ENCODE data around the gene UBE4B. TPM values are rescaled to one million over a fixed set of nuclear protein-coding genes. Genes with fewer than 3 reads are reported as not detected.
"Not testable (repeated sequence)": the region's sequence is repeated elsewhere in the genome, so short reads cannot be mapped to it uniquely, and the experiment has no call there.

Gene UBE4B
- total RNA-seq, 1 donor from 2014 or later = 66.7 TPM

DNA sequence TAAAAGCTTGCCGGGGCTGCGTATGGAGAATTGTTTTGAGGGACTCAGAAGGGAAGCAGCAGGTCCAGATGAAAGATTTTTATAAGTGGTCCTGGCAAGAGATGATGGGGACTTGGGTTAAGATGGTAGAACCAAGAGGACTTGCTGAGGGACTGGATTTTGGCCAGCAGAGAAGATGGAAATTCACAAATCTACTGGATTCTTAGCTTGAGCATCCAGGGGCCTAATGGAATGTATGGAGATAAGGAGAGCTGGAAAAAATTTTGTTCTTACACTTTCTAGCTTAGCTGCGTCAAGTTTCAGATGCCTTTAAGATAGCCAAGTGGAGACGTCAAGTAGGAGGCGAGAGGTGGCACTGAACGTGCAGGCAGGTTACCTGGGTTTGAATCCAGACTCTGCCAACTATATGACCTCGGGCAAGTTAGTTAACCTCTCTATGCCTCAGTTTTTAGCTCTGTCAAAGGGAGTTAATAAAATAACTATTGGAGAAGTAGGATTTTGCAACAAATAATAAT is 39.1 kb upstream of the UBE4B start:
- H3K9ac ChIP-seq = no peak overlapping the region
- no peaks in the 10 kb centered on the region for H4K20me1 ChIP-seq (ENCODE audit: low read depth)
- H3K36me3 Mint-ChIP-seq = peaks cover 1% of the 10 kb centered on the region
- peaks cover 25% of the 10 kb centered on the region for H3K27me3 Mint-ChIP-seq (ENCODE audit: insufficient read depth, low read depth)
- H3K9me3 Mint-ChIP-seq = peaks cover 6% of the 10 kb centered on the region
- peaks cover 39% of the 10 kb centered on the region for H3K27me3 ChIP-seq
- no peaks in the 10 kb centered on the region for H3K79me2 ChIP-seq (ENCODE audit: low read depth)
- H3K4me3 Mint-ChIP-seq = no peak overlapping the region
- peaks cover 7% of the 10 kb centered on the region for H3K4me1 Mint-ChIP-seq
- no peak overlapping the region for H3K4me2 ChIP-seq
- H3K36me3 ChIP-seq = no peaks in the 10 kb centered on the region
- no peak overlapping the region for H3K27ac ChIP-seq
- no peak for DNase-seq (ENCODE audit: low spot score)
- no peak overlapping the region for H3K4me3 ChIP-seq
- no peaks in the 10 kb centered on the region for H3K4me1 ChIP-seq
- H3K27ac Mint-ChIP-seq = no peak overlapping the region
- peaks cover 9% of the 10 kb centered on the region for H3F3A ChIP-seq (ENCODE audit: low read depth)
- TF ChIP-seq EZH2phosphoT487 (IDR thresholded peaks at IDR 0.05) (no peak), EZH2 (IDR thresholded peaks at IDR 0.05) (no peak)
- TF ChIP-seq, protein P1, sequence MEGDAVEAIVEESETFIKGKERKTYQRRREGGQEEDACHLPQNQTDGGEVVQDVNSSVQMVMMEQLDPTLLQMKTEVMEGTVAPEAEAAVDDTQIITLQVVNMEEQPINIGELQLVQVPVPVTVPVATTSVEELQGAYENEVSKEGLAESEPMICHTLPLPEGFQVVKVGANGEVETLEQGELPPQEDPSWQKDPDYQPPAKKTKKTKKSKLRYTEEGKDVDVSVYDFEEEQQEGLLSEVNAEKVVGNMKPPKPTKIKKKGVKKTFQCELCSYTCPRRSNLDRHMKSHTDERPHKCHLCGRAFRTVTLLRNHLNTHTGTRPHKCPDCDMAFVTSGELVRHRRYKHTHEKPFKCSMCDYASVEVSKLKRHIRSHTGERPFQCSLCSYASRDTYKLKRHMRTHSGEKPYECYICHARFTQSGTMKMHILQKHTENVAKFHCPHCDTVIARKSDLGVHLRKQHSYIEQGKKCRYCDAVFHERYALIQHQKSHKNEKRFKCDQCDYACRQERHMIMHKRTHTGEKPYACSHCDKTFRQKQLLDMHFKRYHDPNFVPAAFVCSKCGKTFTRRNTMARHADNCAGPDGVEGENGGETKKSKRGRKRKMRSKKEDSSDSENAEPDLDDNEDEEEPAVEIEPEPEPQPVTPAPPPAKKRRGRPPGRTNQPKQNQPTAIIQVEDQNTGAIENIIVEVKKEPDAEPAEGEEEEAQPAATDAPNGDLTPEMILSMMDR (IDR thresholded peaks at IDR 0.05) = no peak
- H3K9me3 ChIP-seq (ENCODE audit: low read depth) = no peaks in the 10 kb centered on the region
- no peak overlapping the region for H2AFZ ChIP-seq (replicated peaks)

DNA sequence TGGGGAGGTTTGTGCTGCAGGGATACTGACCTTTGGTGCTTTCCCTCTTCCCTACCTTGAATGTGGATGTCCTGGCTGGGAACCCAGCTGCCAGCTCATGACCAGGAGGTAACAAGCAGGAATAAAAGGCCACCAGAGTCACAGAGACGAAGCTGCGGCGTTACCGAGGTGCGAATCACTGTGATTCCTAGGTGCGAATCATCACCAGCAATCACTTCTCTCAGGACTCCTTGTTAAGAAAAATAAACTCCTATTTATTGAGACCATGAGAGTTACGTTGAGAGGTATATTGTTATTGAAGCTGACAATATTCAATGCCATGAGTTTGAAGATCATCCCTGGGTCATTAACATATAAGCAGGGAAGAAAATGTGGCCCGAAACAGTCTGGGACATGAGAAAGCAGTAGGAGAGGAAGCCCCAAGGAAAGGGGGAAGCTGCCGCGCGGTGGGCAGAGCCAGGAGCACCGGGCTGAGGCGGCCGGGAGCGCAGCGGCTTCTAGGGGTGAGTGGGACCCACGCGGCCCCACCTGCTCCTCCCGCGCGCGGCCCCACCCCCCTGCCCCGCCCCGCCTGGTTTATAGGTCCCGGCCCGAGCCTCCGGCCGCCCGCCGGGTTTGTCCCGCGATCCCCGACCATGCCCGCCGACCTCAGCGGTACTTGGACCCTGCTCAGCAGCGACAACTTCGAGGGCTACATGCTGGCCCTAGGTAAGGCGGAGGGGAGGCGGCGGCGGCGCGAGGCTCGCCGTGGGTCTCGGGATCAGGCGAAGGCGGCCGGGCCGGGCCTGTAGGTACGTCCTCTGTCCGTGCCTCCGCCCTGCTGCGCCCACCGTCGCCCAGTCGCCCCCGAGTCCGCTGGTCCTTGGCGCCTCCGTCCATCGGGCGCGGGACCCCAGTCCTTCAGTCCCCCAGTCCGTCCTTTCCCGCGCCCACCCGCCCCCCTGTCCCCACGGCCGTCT is 35.9 kb upstream of the UBE4B start, which contains the start of gene RBP7:
Gene RBP7 (plus strand): TSS at position 605 of the 959 bp plus-strand sequence. CDS start 31 bp downstream, at position 636.
- peak; percentile 60 for DNase-seq (ENCODE audit: low spot score)
- Histone ChIP-seq H3K4me1 (no peaks in the 10 kb centered on the region), H3K9ac (no peak within 1 kb of the TSS), H3K9me3 (ENCODE audit: low read depth) (no peaks in the 10 kb centered on the region), H3K4me2 (peak within 1 kb of the TSS; percentile 74), H4K20me1 (ENCODE audit: low read depth) (no peaks in the 10 kb centered on the region), H3K27ac (no peak within 1 kb of the TSS), H3K4me3 (peak within 1 kb of the TSS; percentile 59), H2AFZ (replicated peaks) (peak within 1 kb of the TSS; percentile 99), H3F3A (ENCODE audit: low read depth) (peaks cover 9% of the 10 kb centered on the region), H3K27me3 (peaks cover 66% of the 10 kb centered on the region), H3K36me3 (no peaks in the 10 kb centered on the region), H3K79me2 (ENCODE audit: low read depth) (no peaks in the 10 kb centered on the region)
- H3K27ac Mint-ChIP-seq = peak within 1 kb of the TSS; percentile 53
- H3K4me3 Mint-ChIP-seq = peak within 1 kb of the TSS; percentile 86
- peaks cover 35% of the 10 kb centered on the region for H3K27me3 Mint-ChIP-seq (ENCODE audit: insufficient read depth, low read depth)
- peaks cover 7% of the 10 kb centered on the region for H3K4me1 Mint-ChIP-seq
- peaks cover 1% of the 10 kb centered on the region for H3K36me3 Mint-ChIP-seq
- peaks cover 9% of the 10 kb centered on the region for H3K9me3 Mint-ChIP-seq
- TF ChIP-seq EZH2phosphoT487 (IDR thresholded peaks at IDR 0.05) (peak; percentile 96), EZH2 (IDR thresholded peaks at IDR 0.05) (peak; percentile 92)
- TF ChIP-seq, protein P1 (IDR thresholded peaks at IDR 0.05) = no peak

DNA sequence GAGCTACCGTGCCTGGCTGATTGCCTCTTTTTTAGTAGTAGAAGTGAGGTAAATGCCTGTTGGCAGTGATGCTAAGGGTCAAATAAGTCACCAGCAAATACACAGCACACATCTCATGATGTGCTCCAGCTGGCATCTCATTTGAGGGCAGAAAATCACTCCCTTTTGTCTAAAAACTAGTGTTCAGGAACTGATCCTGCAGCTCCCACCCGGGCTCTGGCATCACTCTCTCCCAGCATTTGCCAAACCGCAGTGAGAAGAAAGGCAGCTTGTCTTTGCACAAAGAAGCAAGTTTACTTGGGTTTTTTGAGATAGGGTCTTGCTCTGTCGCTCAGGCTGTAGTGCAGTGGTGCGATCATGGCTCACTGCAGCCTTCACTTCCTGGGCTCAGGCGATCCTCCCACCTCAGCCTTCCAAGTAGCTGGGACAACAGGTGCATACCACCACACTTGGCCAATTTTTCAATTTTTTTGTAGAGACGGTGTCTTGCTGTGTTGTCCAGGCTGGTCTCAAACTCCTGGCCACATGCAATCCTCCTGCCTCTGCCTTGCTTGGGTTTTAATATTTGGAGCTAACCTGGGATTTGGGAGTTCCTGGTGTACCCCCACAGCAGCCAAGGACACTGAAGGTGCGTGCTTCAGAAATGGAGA is 31.6 kb upstream of the UBE4B start:
- H3F3A ChIP-seq (ENCODE audit: low read depth) = peaks cover 9% of the 10 kb centered on the region

DNA sequence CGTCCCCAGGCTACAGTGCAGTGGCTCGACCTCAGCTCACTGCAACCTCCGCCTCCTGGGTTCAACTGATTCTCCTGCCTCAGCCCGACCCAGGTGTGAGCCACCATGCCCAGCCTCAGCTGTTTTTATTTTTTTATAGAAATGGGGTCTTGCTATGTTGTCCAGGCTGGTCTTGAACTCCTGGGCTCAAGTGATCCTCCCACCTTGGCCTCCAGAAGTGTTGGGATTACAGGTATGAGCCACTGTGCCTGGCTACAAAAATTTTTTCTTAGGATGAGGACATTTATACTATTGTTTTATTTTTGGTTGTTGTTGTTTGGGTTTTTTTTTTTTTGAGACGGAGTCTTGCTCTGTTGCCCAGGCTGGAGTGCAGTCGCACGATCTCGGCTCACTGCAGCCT is 27.5 kb upstream of the UBE4B start:
- not testable (repeated sequence) for H3K36me3 ChIP-seq; H4K20me1 ChIP-seq (ENCODE audit: low read depth); H3K9me3 Mint-ChIP-seq; H2AFZ ChIP-seq (replicated peaks); H3K4me3 Mint-ChIP-seq; H3K27me3 Mint-ChIP-seq (ENCODE audit: insufficient read depth, low read depth); H3K4me1 Mint-ChIP-seq; H3K4me2 ChIP-seq; H3K36me3 Mint-ChIP-seq; H3K4me1 ChIP-seq; H3K79me2 ChIP-seq (ENCODE audit: low read depth); H3K4me3 ChIP-seq; H3K27ac Mint-ChIP-seq; DNase-seq (ENCODE audit: low spot score); H3K27ac ChIP-seq; H3K9ac ChIP-seq; H3F3A ChIP-seq (ENCODE audit: low read depth); H3K9me3 ChIP-seq (ENCODE audit: low read depth)
- peaks cover 11% of the 10 kb centered on the region for H3K27me3 ChIP-seq

More for the DNA sequence above, 31.6 kb upstream of the UBE4B start:
- H2AFZ ChIP-seq (replicated peaks) = no peak overlapping the region
- Mint-ChIP-seq H3K4me3 (no peak overlapping the region), H3K36me3 (peaks cover 1% of the 10 kb centered on the region), H3K4me1 (peaks cover 7% of the 10 kb centered on the region), H3K27ac (peak overlapping the region; percentile 8), H3K9me3 (peaks cover 9% of the 10 kb centered on the region), H3K27me3 (ENCODE audit: insufficient read depth, low read depth) (peaks cover 34% of the 10 kb centered on the region)
- H3K9ac ChIP-seq = no peak overlapping the region
- TF ChIP-seq EZH2phosphoT487 (IDR thresholded peaks at IDR 0.05) = no peak
- TF ChIP-seq, protein P1 (IDR thresholded peaks at IDR 0.05) = no peak
- no peak for TF ChIP-seq EZH2 (IDR thresholded peaks at IDR 0.05)
- H3K4me1 ChIP-seq = no peaks in the 10 kb centered on the region
- H3K27ac ChIP-seq = no peak overlapping the region
- peaks cover 52% of the 10 kb centered on the region for H3K27me3 ChIP-seq
- no peaks in the 10 kb centered on the region for H3K9me3 ChIP-seq (ENCODE audit: low read depth)
- H3K79me2 ChIP-seq (ENCODE audit: low read depth) = no peaks in the 10 kb centered on the region
- no peaks in the 10 kb centered on the region for H3K36me3 ChIP-seq
- no peaks in the 10 kb centered on the region for H4K20me1 ChIP-seq (ENCODE audit: low read depth)
- no peak overlapping the region for H3K4me3 ChIP-seq
- H3K4me2 ChIP-seq = no peak overlapping the region
- no peak for DNase-seq (ENCODE audit: low spot score)
